ENCODE measurements around the gene RNU6-8.

Gene RNU6-8

DNA sequence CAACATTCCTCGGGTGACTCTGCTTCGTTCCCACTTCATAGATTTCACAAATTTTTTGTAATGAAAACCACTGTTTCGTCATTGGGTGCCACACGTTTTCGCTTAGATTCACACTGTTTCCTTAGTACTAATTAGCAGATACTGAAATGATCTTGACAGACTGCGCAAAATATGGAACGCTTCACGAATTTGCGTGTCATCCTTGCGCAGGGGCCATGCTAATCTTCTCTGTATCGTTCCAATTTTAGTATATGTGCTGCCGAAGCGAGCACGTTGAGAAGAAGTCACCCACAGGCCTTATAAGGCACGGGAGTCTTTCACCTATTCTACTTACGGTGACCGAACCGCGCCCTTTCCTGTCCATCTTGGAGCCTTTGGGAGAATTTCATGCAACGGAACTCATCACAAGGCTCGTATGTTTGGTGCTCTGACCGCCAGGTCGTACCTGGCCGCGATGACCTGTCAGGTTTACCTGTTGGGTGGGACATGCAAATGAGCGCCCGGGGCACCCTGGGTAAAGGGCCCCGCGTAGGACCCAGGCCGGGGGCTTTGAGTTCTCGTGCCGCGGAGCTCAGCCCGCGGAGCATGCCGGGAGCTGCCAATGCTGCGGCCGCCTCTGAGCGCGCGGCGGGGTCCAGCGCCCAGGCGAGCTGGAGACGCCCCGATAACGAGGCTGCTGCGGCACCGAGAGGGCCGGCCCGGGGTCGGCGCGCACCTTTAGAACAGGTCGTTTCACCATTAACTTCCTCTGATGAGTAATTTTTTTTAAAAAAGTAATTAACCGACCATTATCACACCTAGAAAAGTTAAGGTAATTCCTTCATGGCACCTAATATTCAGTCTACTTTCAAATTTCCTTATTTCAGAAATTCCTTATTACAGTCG is at the start of gene RNU6-8:
TSS of gene RNU6-8 (minus strand) at position 272 of the 885 bp plus-strand sequence.
- peak; percentile 94 for DNase-seq

DNA sequence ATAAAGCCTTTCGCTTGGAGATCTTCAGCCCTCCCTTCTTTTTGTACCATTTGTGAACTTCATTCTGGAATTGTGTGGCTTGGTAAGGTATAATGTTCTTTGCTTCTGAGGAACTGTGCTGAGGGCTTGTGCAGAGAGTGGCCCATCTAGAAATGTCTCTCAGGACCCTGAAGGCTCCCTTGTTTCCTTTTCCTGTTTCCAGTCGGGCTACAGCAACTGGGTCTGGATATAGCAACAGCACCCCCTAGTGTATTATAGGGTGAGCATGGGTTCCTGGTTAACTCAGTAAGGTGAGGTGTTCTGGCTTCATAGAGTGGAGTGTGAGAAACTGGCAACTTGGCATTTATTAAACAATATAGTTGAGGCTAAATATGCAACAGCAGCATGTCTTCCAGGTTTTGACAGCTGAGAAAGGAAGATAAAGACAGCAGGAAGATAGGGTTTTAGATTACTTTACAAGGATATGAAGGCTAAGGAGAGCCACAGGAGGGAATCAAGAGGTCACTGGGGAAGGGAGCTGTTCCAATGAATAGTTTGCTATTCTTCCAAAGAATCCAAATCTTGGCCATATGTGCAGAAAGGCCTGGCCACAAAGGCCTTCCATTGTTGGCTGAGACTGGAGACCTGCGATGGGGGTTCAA is 49.1 kb upstream of the RNU6-8 start:
- DNase-seq, result peak; percentile 62

DNA sequence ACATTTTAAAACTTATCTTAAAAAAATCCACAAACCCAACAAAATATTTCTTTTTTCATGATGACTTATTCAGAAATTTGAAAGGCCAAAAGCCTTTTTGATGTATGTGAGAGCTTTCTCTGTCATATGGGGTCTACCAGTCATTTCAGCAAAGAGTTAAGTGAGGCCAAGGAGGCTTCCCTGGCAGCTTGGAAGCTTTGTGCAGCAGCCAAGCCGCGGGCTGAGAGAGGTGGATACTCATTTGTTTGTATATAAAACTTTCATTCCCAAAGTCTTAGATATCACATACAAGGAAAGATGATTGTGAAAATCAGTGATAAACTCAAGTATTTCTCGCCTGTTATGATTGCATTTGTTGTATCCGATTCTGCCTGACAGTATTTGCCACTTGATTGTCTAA is 48.5 kb upstream of the RNU6-8 start:
- DNase-seq, result no peak

DNA sequence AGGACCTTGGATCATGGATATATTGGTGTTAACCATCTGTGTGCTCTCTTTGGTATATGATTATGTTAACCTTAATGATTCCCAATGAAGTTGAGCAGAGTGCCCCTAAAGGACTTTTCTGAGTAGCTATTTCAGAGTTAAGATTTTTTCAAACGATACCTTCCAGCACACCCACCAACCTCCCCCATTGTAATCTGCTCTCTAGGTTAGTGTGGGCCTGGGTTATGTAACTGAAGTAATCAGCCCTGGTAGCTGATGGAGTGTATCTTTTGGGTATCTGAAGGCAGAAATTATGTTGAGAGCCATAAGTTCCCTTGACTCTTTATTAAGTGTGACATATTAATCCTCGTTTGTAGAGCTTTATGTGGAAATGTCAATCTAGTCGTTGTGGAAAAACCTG is 47.6 kb upstream of the RNU6-8 start:
- DNase-seq, result no peak

DNA sequence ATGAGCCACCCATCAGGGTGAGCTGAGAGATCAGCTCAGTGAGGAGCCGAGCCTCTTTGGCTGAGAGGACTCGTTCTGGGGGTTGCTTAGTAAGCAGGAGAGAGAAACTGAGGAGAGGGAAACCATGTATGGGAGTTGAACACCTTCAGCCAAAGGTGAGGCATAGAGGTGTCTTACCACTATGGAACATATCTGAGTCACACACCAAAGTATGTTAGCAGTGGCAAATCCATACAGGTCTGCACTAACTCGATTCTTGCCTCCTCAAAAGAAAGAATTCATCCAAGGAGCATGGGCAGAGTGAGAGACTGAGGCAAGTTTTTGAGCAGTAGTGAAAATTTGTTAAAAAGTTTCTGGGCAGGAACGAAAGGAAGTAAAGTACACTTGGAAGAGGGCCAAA is 46.7 kb upstream of the RNU6-8 start:
- no peak for DNase-seq

DNA sequence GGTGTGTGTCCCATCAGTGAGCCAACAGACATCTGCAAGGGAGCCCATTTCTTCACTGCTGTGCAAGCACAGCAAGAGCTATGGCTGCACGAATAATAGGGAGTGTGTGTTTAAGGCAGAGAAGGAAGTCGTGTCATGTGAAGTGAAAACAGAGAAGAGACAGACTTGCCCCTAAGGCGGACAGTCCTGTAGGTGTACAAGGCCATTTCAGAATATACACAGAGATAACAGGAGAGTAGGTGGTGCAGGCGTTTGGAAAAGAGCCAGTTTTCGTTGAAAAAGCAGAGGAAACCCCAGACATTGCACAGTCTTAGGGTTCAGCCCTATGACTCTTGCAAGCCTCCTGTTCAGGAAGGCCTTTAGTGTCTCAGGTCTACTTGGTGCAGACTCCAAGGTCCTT is 46.3 kb upstream of the RNU6-8 start:
- no peak for DNase-seq

DNA sequence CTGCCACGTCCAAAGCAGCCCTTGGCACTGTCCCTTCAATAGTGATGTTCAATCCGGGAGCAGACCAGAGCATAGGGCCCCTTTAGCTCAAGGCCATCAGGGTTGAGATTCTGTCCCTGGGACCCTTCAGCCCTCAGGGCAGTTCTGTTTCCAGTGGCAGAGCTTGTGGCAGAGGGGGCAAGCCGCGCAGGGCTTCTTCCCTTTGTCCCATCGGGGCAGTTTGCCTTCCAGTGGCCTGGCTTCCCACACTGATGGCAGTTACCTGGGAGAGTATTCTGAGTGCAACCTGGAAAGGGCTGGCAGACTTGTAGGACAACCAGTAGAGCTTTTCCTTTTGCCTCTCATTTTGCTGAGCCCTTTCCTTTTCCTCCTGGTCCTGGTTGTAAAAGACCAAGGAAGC is 43.7 kb upstream of the RNU6-8 start:
- no peak for DNase-seq

DNA sequence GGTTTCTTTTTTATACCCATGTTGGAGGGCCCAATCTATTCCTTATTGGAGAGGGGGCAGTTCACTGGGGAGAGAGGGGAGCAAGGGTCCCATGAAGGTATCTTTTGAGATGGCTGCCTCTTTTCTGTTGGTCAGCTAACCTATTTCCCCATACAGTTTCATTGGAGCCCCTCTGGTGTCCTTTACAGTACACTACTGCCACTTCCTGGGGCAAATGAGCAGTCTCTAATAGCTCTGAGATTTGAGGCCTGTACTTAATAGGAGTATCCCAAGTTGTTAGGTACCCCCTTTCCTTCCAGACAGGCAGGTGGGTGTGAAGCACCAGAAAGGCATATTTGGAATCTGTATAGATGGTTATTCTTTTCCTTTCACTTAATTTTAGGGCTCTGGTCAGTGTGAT is 41.3 kb upstream of the RNU6-8 start:
- DNase-seq, result no peak

DNA sequence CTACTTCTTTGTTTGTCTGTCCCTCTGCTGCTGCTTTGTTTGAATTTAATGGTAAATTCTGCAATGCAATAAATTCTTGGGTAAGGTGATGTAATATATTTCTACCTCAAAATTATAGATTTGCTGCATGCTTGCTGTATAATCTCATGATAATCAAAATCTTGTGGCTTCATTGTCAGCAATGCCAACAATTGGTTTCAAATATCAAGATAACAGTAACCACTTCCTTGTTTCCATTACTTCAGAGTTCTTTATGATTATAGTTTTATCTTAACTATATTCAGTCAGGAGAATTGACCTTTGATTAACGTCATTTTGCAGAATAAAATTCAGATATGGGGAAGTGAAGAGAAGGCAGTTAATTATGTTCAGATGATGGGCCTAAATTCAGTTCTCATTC is 30.2 kb upstream of the RNU6-8 start:
- no peak for DNase-seq

DNA sequence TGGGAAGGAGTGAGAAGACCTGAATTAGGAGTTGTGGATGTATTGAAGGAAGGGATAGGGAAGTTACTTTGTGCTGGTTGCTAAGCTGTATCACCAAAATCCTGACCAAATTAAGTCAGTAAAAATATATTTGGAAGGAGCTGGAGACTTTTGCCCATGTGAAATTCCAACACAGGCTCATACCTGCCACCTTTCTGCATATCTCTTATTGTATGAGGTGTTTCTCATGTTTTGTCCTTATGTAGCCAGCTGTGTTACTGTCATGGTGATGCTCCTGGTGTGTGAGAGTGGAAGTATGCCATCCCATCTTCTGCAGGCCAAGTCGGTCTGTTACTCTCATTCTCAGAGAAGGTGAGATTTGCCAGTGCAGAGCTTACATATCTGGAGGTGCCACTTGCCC is 29.4 kb upstream of the RNU6-8 start:
- no peak for DNase-seq

DNA sequence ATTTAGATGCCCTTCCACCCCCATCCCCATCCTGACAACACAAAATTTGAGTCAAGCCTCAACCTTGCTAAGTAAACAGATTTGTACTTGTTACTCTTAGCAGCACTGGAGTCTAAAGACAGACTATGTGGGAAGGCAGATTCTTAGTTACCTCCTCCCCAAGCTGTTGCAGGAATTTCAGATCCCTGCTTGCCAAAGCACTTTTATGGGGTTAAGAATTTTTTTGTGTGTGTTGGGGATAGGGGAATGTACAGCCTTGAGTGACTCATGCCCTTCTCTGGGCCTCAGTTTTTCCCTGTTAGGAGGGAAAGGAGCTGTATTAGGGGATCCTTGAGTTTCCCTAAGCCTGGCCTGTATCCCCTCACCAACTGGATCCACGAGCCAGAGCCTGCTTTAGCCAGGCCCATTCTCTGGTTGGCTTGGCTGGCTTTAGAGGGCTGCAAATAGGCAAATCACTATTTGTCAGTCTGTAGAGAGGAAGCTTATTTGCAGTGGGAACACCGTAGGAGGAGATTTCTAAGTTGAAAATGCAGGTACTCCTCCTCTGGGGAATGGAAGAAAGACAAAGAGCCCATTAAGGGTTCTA is 27.7 kb upstream of the RNU6-8 start:
- no peak for DNase-seq

DNA sequence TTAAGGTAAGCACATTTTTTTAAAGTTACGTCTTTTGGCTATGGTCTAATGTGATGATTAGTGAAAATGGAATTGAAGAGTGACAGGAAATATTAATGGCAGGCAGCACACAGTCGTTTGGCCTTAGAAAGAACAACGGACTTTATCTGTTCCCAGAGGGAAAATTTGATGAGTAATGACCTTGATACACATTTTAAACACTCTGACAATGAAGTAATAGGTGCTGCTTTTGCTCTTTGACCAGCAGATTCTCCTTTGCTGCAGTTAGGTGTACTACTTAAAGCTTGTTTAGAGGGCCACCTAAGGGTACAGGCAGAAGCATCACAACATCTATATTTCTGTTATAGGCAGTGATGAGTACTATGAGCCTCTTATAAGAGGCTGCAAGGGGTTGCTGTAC is 27.1 kb upstream of the RNU6-8 start:
- no peak for DNase-seq

DNA sequence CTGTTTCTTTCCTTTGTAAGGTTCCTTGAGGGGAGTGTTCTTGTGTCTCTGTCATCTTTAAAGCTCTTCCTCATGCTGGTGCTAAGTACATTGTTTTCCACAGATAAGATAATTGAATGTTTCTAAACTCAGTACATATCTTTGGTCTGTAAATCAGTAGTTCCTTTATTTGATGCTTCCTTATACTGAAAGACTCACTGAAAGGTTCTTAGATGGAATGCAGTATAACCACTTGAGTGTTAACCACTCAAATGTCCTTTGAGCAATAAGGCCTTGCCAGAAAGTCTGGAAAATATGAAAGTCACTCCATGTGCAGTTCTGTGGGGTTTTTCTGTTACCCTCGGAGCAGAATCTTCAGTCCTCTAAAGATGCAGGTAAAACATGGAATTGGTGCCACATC is 23.0 kb upstream of the RNU6-8 start:
- DNase-seq, result no peak

DNA sequence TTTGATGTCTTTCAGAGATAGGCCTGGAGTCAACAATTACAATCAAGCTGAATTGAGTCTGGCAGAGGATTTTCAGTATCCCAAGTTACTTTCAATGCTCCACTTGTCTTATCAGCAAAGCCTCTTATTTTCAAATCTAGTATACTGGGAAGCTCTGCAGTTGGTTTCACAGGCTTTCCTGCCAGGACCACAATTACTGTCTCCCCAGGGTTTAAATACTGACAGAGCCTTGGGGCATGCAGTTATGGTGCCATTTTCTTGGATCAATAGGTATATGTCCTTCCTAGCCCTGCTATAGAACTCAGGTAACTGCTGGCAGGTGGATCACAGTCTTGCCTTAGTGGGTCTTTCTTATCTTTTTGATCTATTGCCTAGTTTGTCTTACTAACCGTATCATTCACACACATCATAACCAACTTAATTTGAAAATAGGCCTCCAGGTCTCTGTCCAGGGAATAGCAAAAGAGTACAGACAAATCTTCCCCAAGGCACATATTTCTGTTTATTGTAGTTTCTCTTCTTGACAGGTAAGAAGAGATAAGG is 22.4 kb upstream of the RNU6-8 start:
- no peak for DNase-seq

DNA sequence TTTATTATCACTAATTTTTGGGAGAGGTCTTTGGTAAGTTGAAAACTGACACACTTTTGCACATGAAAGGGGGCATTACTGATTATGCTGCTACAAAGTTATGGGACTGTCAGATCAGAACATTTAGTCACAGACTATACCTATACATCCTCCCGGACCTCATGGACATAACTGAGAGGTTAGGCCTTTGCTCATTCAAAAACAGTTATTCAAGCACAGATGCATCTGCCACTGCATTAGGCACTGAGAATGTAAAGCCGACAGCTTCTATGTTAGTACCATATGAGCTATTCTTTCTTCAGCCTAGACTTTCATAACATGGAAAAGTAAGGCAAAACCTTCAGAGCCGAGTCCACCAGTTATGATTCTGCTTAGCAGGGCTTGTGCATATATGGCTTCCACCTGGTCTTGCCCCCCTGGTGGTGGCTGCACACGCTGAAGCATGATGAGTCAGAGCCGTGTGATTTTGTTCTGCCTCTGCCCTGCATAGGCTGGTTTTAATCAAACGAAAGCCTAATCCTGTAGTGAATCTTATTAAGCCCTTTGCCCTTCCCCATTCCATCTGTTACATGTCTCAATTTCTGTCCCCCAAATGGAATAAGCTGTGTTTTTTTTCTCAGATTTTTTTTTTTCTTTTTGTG is 21.8 kb upstream of the RNU6-8 start:
- DNase-seq, result peak; percentile 45

DNA sequence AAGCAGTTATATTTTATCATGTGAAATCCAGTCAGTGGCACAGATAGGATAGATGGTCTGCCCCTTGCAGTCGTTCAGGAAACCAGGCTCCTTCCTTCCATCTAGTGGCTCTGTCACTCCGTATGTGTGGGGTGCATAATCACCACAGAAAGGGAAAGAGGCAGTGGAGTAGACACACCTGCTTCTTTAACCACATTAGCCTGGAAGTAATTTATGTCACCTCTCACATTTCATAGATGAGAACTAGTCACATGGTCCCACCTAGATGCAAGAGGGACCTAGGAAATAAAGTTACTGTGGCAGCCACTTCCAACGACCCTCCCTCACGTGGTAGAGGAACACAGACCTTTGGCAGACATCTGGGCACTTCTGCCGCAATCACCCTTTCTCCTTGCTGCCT is 14.2 kb upstream of the RNU6-8 start:
- peak; percentile 59 for DNase-seq

DNA sequence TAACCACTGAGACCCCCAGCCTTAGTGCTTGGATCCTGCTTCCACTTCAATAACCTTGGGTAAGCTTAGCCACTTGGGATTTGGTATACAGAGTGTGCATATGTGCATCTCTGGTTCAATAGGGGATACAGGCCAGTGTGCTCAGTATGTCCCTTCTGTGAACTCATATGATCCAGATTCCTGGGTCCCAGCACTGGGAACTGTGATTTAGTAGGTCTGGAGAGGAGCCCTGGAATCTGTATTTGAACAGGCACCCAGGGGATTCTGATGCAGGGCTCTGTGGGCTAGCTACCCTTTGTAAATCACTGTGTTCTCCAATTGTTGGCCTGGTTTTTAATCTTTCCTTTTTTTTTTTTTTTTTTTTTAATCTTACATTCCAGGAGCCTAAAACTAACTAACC is 9.8 kb upstream of the RNU6-8 start:
- no peak for DNase-seq

DNA sequence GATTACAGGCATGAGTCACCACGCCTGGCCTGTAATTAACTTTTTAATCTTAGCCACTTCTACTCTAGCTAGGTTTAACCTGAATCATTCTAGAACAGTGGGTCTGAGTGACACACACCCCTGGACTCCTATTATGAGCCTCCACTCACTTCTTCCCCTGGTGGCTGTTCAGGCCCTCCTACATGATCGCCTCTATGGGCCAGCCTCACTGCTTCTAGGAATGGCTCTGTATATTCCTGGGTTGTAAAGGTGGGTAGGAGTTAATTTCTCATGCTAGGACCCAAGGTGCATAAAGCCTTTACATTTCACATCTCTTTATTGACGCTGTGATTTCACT is 8.0 kb upstream of the RNU6-8 start:
- DNase-seq, result no peak

DNA sequence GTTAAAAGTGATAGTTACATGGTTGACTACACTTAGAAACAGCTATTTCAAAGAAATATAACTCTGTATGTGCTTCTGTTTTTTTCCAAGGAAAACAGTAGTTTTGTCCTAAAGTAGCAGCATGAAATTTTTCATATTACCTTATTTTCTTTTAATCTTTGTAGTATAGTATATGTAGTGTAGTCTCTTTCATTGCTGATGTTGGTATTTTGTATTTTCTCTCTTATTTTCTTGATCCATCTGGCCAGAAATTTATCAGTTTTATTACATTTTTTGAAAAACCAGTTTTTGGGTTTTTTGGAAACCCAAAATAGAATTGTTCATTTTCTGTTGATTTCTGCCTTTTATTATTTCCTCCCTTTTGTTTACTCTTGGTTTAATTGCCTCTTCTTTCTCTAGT is 6.4 kb upstream of the RNU6-8 start:
- DNase-seq, result no peak

DNA sequence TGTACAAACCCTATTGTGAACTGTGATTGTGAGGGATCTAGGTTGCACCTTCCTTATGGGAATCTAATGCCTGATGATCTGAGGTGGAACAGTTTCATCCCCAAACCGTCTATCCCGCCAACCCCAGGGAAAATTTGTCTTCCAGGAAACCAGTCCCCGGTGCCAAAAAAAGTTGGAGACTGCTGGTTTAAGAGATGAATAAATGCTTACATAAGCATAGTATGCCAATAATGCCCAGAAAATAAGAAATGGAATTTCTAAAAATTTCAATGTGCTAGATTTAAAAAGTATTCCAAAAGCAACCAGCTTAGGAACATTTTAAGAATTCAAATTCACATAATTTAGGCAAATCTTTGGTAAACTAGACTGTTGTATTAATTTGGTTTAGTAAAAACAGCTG is 5.4 kb upstream of the RNU6-8 start:
- DNase-seq, result no peak

DNA sequence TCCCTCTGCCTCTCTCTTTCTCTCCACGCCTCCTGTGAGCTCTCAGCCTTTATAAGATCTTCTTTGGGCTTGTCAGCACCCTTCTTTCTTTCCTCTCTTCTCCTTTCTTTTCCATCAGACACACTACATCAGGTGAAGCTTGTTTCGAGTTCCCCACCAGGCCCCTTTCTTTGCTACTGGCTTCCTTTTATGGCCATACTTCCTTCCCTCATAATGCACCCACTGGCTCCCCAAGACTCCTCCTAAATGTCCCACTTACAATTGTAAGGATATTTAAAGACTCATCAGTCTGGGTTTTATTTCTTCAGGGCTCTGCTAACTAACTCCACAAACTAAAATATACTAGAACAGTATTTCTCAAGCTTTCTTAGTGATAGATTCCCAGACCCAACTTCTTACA is 3.5 kb upstream of the RNU6-8 start:
- no peak for DNase-seq

DNA sequence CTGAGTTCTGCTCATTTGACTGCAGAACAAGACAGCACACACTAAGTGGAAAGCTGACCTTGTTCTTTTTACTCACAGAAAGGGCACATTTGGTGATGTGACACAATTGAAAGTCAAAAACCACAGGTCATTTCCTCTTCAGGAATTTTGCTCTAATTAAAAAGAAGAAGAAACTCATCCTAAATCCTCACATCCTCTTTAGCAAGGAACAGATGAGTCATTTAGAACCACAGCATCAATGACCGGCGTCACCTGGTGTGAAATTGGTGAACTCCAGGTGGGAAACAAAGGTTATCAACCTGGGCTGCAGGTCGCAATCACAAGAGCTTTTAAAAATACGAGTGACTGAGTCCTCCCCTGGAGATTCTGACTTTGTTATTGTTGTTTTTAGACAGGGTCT is 2.9 kb upstream of the RNU6-8 start:
- no peak for DNase-seq

DNA sequence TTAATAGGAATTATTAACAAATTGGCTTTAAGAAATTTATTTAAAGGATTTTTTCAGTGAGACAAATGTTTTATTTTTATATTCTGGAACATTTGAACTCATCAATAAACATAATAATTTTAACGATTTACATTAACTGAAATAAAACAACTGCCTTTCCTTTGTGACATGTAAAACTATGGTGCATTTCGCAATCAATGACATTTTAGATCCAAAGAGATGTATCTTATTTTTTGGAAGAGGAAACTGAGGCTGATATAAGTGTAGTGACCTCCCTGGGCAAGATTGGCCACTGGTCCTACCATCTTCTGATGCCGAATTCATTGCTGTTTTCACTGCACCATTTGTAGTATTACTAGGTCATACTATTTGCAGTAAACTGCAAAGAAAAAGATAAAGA is 2.5 kb upstream of the RNU6-8 start:
- no peak for DNase-seq

DNA sequence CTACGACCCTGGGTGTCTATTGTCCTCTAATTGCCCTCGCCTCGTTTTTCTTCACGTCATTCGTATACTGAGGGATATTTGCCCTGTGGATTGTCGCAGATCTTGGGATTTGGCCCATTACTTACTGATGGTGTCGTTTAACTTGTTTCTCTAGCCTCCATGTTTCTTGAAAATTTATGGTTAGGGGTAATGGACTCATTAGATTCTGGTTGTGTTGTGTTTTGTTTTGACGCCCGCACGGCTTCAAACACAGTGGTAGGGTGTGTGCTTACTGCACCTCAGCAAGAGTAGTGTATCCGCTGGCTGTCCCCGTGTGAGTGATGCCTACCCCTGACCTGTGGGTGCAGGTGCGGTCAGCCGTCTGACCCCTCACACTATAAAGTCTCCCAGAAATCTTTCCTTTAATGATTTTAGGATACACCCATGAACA is 874 bp upstream of the RNU6-8 start:
- no peak for DNase-seq
